GM12878 (cell line): Measurements from ENCODE around the gene SETD5. TPM values are rescaled to one million over a fixed set of nuclear protein-coding genes. Genes with fewer than 3 reads are reported as not detected.

Source experiments
- CBX3 ChIP-seq: fragments of 200-600 bp; sonication (generic); IDR thresholded peaks from 2 replicates; pipeline ENCODE4 v1.6.1; 2016; ENCODE audit warnings: low read depth, borderline replicate concordance
- ETV6 ChIP-seq, 2 experiments: fragments of 450-650 bp in 1 of 2; IDR thresholded peaks in 1 of 2; conservative IDR thresholded peaks in 1 of 2; 2 replicates each; pipeline ENCODE4 v1.6.1; 2014; ENCODE audit warnings: antibody characterized with exemption in 1 of 2, borderline replicate concordance in 1 of 2, low read depth in 1 of 2, mild to moderate bottlenecking in 1 of 2, moderate library complexity in 1 of 2
- GABPA ChIP-seq: IDR thresholded peaks from 2 replicates; pipeline ENCODE4 v1.6.1; 2014; ENCODE audit warnings: antibody characterized with exemption, low read depth, mild to moderate bottlenecking, inconsistent platforms
- polyA plus RNA-seq, 11 experiments: library from polyadenylated mRNA; depleted of rRNA in 4 of 11; unstranded in 6 of 11; stranded (reverse) in 5 of 11; fragments of >200 nt; fragmentation: Nextera tagmentation in 4 of 11; fragmentation: Illumina TruSeq in 1 of 11; extraction: Ambion mirVana in 4 of 11; extraction: Trizol in 1 of 11; gene quantifications; 1 replicate in 1 of 11; 2 replicates in 10 of 11; pipeline versions ENCODE4 v1.2.1 to v1.2.3, GENCODE V29; 2011 to 2016; ENCODE audit warnings: inconsistent platforms in 2 of 11, missing spikeins in 2 of 11, low read depth in 1 of 11
- total RNA-seq, 4 experiments: library from RNA; depleted of rRNA in 3 of 4; stranded (reverse); fragments of >200 nt in 3 of 4; fragmentation: Illumina TruSeq in 1 of 4; extraction: Trizol in 1 of 4; gene quantifications; 2 replicates each; pipeline versions ENCODE4 v1.2.1 to v1.2.3, GENCODE V29; 2013 to 2021
- TF ChIP-seq, protein P1 (sequence below): fragments of 450-650 bp; IDR thresholded peaks from 2 replicates; pipeline ENCODE4 v1.6.1; 2017; ENCODE audit warnings: borderline replicate concordance
- TF ChIP-seq, protein P2 (sequence below): IDR thresholded peaks from 2 replicates; pipeline ENCODE4 v1.6.1; 2011; ENCODE audit warnings: borderline replicate concordance, low read depth, mild to moderate bottlenecking, moderate library complexity, low read length; ENCODE audit not compliant: insufficient read depth, poor library complexity, severe bottlenecking
- TF ChIP-seq, protein P3 (sequence below): IDR thresholded peaks from 2 replicates; pipeline ENCODE4 v1.6.1; 2011; ENCODE audit warnings: low read depth, mild to moderate bottlenecking, low read length, moderate library complexity, borderline replicate concordance; ENCODE audit errors: extremely low read depth

Gene SETD5
- total and polyA plus RNA-seq, 10 of the 15 experiments (the other 5 are each of a cell fraction or from before 2014, with no cell fraction given): 8.2 to 94.0 (median 55.4) TPM

DNA sequence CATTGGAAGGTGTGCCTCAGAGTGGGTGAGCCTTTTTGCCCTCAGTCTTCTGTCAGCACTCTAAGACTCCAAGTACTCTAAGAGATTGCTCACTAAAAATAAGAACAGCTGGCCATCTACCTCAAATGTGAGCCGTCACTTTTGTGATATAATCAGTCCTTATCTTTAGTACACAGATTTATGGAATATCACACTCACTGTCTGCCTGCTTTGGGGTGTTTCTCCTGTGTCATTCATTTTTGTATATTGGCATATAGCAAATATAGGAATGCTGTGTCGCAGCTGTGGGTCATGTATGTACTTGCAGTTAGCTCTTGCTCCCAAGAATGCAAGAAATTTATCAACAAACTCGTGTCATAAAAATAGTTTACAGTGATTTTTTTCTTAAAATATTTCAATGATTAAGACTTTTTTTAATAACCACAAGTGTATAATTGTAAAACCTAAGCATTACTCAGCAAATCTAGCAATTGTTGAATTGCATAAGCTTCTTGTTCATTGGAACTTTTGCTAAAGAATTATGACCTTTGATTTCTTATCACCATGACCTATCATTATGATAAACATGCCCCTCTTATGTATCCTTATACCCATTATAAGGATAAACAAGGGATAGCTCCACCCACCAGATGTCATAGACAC, 18.8 kb downstream of the SETD5 start (continued):
- TF ChIP-seq GABPA: no peak
- TF ChIP-seq CBX3: no peak
- TF ChIP-seq, protein P1, sequence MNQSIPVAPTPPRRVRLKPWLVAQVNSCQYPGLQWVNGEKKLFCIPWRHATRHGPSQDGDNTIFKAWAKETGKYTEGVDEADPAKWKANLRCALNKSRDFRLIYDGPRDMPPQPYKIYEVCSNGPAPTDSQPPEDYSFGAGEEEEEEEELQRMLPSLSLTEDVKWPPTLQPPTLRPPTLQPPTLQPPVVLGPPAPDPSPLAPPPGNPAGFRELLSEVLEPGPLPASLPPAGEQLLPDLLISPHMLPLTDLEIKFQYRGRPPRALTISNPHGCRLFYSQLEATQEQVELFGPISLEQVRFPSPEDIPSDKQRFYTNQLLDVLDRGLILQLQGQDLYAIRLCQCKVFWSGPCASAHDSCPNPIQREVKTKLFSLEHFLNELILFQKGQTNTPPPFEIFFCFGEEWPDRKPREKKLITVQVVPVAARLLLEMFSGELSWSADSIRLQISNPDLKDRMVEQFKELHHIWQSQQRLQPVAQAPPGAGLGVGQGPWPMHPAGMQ: no peak
- TF ChIP-seq, protein P2, sequence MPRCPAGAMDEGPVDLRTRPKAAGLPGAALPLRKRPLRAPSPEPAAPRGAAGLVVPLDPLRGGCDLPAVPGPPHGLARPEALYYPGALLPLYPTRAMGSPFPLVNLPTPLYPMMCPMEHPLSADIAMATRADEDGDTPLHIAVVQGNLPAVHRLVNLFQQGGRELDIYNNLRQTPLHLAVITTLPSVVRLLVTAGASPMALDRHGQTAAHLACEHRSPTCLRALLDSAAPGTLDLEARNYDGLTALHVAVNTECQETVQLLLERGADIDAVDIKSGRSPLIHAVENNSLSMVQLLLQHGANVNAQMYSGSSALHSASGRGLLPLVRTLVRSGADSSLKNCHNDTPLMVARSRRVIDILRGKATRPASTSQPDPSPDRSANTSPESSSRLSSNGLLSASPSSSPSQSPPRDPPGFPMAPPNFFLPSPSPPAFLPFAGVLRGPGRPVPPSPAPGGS: no peak
- TF ChIP-seq ETV6 (conservative IDR thresholded peaks at IDR 0.05 in 1 of 2, IDR thresholded peaks at IDR 0.05 in 1 of 2; ENCODE audit: borderline replicate concordance in 1 of 2, low read depth in 1 of 2): no peak
- TF ChIP-seq, protein P3, sequence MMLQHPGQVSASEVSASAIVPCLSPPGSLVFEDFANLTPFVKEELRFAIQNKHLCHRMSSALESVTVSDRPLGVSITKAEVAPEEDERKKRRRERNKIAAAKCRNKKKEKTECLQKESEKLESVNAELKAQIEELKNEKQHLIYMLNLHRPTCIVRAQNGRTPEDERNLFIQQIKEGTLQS: no peak
